SHP77 (cell line): ENCODE data around the gene CROT.
A peak's percentile ranks its signal among the peaks of the same experiment; 100 is the strongest.

Source experiments
- DNase-seq, 2 experiments: peaks; one replicate each; lab custom pipeline; 2025; lab: John Stamatoyannopoulos, UW

The CROT gene

DNA sequence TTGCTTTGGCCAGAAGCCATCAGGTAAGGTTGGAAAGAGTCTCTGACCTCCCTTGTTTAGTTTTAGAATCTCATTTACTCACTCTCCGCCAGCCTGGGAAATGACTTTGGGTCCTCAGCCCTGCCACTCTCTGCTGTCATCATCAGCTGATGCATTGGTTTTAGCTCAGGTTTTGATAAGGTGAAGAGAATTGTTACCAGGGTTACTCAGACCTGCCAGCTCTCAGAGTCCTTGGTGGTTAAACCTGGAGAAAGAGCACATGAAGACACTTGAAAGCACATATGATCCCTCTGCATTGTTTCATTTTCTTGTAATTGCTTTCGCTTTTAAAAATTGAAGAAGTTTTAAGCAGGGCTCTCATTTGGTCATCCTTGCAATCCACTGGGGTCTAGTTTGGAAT is 4.0 kb upstream of the CROT start:
- DNase-seq: no peak

DNA sequence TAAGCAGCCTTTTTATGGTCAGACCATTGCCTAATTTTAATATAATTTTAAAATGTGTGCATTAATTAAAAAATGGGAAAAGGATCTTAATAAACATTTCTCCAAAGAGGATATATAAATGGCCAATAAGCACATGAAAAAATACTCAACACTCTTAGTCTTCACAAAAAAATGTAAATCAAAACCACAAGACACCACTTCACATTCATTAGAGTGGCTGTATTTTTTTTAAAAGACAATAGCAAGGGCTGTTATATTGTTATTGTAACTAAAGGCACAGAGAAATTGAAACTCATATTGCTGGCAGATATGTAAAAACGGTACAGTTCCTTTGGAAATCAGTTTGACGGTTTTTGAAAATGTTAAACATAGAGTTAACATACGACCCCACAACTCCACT is 3.2 kb upstream of the CROT start:
- no peak for DNase-seq

- no peak for DNase-seq
Measured at GRCh38 chr7:87344446-87344845, 1.0 kb upstream of the CROT start.

DNA sequence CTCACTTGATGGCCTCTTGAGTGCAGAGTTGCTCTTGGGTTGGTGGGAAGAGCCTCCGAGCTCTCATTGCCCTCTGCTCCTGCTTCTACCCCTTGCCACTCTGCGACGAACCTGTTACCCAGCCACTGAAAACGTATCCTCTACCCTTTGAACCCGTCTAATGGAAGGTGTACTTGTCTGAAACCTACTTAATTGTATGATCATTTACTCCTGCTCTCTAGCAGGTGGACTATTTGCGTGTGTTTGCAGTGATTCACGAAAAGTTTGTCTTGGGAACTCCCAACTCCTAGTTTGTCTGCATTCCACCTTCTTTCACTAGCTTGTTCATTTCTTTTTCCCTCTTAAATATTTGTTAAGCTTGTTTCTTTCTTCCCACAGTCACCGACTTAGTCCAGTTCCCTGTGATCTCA is 503 bp downstream of the CROT start:
- no peak for DNase-seq

- no peak for DNase-seq
Measured at GRCh38 chr7:87347207-87347606, 1.7 kb downstream of the CROT start.

DNA sequence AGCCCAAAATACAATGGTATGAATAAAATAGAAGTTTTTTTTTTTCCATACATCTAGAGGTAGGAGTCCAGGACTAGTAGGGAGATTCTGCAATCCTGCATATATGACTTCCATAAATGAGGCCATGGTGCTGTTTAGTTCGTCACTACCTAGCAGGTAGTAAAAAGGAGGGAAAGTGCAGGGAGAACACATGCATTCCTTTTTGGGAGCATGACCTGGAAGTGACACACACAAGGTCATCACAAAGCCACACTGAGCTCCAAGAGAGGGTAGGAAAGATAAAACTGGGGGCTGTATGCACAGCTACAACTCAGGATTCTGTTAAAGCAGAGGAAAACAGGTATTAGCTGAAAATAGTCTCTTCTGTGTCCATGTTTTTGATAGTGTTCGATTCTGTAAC is 2.2 kb downstream of the CROT start:
- no peak for DNase-seq

GRCh38 chr7:87354749-87355148 is 9.3 kb downstream of the CROT start:
- DNase-seq: no peak

DNA sequence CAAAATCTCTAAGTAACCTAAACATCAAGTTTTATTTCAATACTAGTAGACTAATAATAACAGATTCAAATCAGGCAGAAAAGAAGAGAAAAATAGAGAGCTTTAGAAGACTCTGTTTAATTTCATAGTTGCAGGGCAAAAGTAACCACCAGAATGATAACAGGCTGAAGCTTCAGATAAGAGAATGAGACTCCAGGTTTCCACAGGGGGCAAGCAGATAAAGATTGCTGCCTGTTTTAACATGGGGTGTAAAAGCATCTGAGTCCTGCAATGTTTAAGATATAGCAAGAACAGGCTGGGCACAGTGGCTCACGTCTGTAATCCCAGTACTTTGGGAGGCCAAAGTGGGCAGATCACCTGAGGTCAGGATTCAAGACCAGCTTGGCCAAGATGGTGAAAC is 11.0 kb downstream of the CROT start:
- DNase-seq: no peak

- DNase-seq: no peak
Measured at GRCh38 chr7:87359366-87359765, 13.9 kb downstream of the CROT start.

GRCh38 chr7:87361320-87361719 is 15.9 kb downstream of the CROT start:
- DNase-seq: no peak

DNA sequence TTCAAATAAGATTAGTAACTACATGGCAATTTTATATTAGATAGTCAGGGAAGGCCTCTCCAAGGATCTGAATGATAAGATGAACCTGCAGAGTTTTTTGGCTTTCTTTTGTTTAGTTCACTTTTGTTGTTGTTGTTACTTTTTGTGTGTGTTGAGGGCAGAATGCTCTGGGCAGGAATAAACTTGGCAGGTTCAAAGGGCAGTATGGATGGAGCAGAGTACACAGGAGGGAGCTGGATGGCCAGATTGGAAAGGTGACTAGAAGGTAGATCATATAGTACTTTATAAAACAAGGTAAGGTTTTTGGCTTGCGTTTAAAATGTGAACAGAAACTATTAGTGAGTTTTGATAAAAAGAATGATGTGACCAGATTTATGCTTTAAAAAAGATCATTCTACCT is 17.9 kb downstream of the CROT start:
- DNase-seq: no peak

DNA sequence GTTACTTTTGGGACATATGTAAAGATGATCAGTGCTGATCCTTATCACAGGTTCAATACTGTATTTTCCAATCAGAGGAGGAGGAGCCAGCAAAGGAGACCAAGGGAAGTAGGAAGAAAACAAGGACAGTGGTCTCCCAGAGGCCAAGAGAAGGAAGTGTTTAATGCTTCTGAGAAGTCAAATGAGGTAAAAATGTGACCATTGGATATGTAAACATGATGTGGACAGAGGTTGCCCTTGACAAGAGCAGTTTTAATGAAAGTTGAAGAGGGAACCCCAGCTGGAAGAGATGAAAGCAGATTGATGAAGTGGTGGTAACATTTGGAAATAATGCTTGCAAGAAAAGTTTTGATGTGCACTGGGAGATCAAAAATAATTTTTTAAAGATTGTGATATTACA is 18.8 kb downstream of the CROT start:
- no peak for DNase-seq

GRCh38 chr7:87369216-87369615 is 23.8 kb downstream of the CROT start:
- DNase-seq: no peak

- peak in 1 of 2 experiments; percentile 2 for DNase-seq
Measured at GRCh38 chr7:87370660-87371180, 25.3 kb downstream of the CROT start.

DNA sequence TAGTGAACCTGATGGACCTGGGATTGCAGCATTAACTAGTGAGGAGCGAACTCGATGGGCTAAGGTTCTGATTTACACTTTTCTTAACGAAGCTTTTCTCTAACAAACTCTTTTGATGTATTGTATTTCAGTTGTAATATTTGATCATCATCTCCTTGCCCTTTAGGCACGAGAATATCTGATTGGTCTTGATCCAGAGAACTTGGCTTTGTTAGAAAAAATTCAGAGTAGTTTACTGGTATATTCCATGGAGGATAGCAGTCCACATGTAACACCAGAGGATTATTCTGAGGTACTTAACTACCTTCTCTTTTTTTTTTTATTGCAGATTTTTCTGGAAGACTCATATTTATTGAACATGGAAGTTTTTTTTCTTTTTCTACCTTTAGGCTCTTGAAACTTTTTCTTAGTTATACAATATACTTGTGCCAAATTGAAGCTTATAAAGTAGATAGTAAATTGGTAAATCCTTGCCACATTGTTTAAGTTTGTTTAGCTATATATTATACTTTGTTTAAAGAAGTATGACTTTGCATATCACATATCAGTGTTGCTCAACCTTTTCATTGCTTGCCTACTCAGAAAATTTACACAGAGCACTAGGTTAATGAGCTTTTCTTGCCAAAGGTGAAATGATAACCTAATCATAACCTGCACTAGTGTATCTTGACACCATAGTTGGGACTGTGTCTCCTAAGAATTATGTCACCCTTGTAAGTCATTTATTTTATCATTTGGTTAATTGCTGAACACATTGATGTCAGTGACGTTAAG is 30.4 kb downstream of the CROT start:
- DNase-seq: no peak

DNA sequence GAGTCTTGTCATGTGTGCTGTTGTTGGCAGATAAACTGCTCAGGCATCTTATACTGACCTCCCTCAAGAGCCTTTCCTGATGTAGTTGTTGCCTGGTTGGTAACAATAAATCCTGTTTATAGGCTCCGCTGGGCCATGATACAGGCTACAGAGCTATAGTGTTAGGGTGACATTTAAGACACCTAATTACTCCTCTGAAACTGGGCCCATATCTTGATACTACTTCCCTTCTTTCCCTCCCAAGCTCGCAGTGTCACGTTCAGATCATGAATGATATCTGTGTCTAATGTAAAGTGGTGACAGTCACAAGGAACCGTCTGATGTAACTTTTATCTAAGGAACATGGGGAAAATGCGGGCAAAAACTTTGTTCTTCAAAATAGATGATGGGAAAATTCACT is 35.4 kb downstream of the CROT start:
- DNase-seq: no peak

DNA sequence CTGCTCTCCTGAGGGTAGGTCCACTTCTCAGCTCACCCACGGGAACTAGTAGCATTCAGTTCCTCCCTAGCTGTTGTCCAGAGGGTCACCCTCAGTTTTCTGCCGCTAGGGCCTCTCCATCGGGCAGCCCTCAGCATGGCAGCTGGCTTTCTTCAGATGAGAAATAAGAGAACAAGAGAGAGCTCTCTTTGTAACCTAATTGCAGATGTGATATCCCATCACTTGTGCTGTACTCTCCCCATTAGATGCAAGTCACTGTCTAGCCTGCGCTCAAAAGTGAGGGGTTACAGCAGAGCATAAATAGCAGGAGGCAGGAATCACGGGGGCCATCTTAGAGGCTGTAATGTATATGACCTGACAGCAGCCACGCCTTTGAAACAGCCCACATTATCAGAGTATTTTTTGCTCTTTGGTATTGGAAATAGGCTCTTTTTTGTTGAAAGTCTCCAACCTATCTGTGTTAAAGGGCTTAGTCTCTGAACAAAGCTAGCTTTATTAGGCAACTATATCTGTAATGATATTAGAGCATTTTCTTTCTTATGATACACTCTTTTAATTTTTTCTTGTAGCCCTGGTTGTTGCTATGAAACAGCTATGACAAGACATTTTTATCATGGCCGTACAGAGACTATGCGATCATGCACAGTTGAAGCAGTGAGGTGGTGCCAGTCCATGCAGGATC is 45.7 kb downstream of the CROT start:
- DNase-seq: no peak

GRCh38 chr7:87395442-87396020 is 50.1 kb downstream of the CROT start:
- DNase-seq: no peak

GRCh38 chr7:87398446-87398845 is 53.0 kb downstream of the CROT start:
- no peak for DNase-seq

GRCh38 chr7:87404674-87405073 is 59.2 kb downstream of the CROT start:
- no peak for DNase-seq

GRCh38 chr7:87411186-87411585 is 65.7 kb downstream of the CROT start:
- no peak for DNase-seq

DNA sequence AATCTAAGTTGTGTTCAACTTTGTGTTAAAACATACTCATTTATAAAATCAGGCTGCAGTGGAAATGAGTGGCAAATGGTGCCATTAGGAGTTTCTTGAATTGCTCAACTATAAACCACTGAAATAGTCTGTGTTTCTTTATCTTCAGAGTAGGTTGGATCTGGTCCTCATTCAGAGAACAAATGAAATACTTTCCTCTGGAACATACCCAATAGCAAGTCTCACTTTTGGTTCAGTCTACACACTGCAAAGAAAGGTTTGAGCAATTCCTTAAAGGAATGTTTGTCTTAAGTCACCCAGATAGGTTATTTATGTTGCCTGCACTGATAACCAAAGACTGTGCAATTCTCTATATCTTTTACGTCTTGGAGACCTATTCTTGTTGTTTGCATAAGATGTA is 67.6 kb downstream of the CROT start:
- DNase-seq: no peak
